Right renal cortex interstitium (tissue), 3 donors: Measurements from ENCODE around the gene TOB1. TPM values are rescaled to one million over a fixed set of nuclear protein-coding genes. Genes with fewer than 3 reads are reported as not detected.
A peak's percentile ranks its signal among the peaks of the same experiment; 100 is the strongest.
"Not testable (repeated sequence)": the region's sequence is repeated elsewhere in the genome, so short reads cannot be mapped to it uniquely, and the experiment has no call there.

Experiments
- DNase-seq, 3 donors: peaks; one replicate each; pipeline ENCODE4 v3.0.0-alpha.2; 2013; ENCODE audit warnings: low read depth in 3 of 3, low spot score in 2 of 3
- polyA plus RNA-seq, 3 donors: library from polyadenylated mRNA; unstranded; fragments of 120-200 nt; gene quantifications; one replicate each; pipeline ENCODE4 v1.2.1, GENCODE V29; 2013; ENCODE audit not compliant: insufficient read length in 3 of 3

TOB1 gene
- polyA plus RNA-seq, 3 donors, result 36.7 to 44.1 (median 37.1) TPM

- DNase-seq, result no peak
Observed at GRCh38 chr17:50871898-50872297, 5.7 kb upstream of the TOB1 start.

GRCh38 chr17:50871364-50871763 is 5.2 kb upstream of the TOB1 start:
- no peak for DNase-seq

- no peak for DNase-seq
Observed at GRCh38 chr17:50868602-50869001, 2.4 kb upstream of the TOB1 start.

GRCh38 chr17:50868140-50868438 is 1.9 kb upstream of the TOB1 start:
- no peak for DNase-seq

GRCh38 chr17:50867363-50868139 is 1.4 kb upstream of the TOB1 start:
- peak; percentile 91 to 95 (median 93) for DNase-seq

GRCh38 chr17:50866950-50867362 is 802 bp upstream of the TOB1 start:
- DNase-seq, result peak; percentile 41 to 69 (median 58)

GRCh38 chr17:50865868-50866260 is 290 bp downstream of the TOB1 start:
- DNase-seq, result no peak

GRCh38 chr17:50865060-50865867 is 890 bp downstream of the TOB1 start:
- peak in 2 of 3 donors; percentile 41 to 52 for DNase-seq

GRCh38 chr17:50864747-50865059 is 1.5 kb downstream of the TOB1 start:
- DNase-seq, result no peak

GRCh38 chr17:50863931-50864330 is 2.2 kb downstream of the TOB1 start:
- no peak for DNase-seq

- DNase-seq, result no peak
Observed at GRCh38 chr17:50863221-50863843, 2.8 kb downstream of the TOB1 start.

GRCh38 chr17:50861822-50862528 is 4.2 kb downstream of the TOB1 start:
- DNase-seq, result no peak

GRCh38 chr17:50861334-50861676 is 4.8 kb downstream of the TOB1 start:
- no peak for DNase-seq

- not testable (repeated sequence) for DNase-seq
Observed at GRCh38 chr17:50859727-50860126, 6.4 kb downstream of the TOB1 start.

GRCh38 chr17:50858486-50859225 is 7.5 kb downstream of the TOB1 start:
- DNase-seq, result no peak

- DNase-seq, result no peak
Observed at GRCh38 chr17:50856431-50856830, 9.7 kb downstream of the TOB1 start.

GRCh38 chr17:50855708-50856330 is 10.3 kb downstream of the TOB1 start:
- DNase-seq, result no peak

- DNase-seq, result no peak
Observed at GRCh38 chr17:50853781-50854180, 12.4 kb downstream of the TOB1 start.

GRCh38 chr17:50853015-50853615 is 13.0 kb downstream of the TOB1 start:
- DNase-seq, result no peak

- no peak for DNase-seq
Observed at GRCh38 chr17:50850640-50851039, 15.5 kb downstream of the TOB1 start.
